ENCODE results near the gene FAF1.

DNA sequence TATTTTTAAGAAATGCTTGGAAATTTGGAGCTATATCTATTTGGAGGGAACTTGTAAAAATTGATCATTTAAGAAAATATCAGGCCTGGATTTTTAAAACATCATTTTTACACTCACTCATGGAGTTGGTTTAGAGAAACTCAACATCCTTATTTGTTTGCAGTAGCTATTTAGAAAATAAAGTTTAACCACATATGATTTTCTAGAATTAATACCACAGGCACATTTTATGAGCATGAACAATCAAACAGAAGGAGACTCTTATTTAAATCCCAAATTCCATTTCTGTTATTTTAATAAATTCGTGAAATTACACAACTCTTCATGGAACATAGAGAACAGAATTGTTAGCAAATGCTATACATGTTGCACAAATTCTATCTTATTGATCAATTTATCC lies 13.2 kb upstream of the FAF1 start:
- TF ChIP-seq NFIC (IDR thresholded peaks at IDR 0.05; ENCODE audit: borderline replicate concordance) (no peak), FOXM1 (IDR thresholded peaks at IDR 0.05; ENCODE audit: low read depth) (no peak), EP300 (IDR thresholded peaks at IDR 0.05; ENCODE audit: borderline replicate concordance in 1 of 2, low read depth in 1 of 2, low read length in 1 of 2) (no peak)
- TF ChIP-seq, protein P1, sequence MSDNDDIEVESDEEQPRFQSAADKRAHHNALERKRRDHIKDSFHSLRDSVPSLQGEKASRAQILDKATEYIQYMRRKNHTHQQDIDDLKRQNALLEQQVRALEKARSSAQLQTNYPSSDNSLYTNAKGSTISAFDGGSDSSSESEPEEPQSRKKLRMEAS (IDR thresholded peaks at IDR 0.05; ENCODE audit: low read depth): no peak
- TF ChIP-seq, protein P2, sequence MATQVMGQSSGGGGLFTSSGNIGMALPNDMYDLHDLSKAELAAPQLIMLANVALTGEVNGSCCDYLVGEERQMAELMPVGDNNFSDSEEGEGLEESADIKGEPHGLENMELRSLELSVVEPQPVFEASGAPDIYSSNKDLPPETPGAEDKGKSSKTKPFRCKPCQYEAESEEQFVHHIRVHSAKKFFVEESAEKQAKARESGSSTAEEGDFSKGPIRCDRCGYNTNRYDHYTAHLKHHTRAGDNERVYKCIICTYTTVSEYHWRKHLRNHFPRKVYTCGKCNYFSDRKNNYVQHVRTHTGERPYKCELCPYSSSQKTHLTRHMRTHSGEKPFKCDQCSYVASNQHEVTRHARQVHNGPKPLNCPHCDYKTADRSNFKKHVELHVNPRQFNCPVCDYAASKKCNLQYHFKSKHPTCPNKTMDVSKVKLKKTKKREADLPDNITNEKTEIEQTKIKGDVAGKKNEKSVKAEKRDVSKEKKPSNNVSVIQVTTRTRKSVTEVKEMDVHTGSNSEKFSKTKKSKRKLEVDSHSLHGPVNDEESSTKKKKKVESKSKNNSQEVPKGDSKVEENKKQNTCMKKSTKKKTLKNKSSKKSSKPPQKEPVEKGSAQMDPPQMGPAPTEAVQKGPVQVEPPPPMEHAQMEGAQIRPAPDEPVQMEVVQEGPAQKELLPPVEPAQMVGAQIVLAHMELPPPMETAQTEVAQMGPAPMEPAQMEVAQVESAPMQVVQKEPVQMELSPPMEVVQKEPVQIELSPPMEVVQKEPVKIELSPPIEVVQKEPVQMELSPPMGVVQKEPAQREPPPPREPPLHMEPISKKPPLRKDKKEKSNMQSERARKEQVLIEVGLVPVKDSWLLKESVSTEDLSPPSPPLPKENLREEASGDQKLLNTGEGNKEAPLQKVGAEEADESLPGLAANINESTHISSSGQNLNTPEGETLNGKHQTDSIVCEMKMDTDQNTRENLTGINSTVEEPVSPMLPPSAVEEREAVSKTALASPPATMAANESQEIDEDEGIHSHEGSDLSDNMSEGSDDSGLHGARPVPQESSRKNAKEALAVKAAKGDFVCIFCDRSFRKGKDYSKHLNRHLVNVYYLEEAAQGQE (IDR thresholded peaks at IDR 0.05; ENCODE audit: low read depth, low read length): no peak
- TF ChIP-seq, protein P3, sequence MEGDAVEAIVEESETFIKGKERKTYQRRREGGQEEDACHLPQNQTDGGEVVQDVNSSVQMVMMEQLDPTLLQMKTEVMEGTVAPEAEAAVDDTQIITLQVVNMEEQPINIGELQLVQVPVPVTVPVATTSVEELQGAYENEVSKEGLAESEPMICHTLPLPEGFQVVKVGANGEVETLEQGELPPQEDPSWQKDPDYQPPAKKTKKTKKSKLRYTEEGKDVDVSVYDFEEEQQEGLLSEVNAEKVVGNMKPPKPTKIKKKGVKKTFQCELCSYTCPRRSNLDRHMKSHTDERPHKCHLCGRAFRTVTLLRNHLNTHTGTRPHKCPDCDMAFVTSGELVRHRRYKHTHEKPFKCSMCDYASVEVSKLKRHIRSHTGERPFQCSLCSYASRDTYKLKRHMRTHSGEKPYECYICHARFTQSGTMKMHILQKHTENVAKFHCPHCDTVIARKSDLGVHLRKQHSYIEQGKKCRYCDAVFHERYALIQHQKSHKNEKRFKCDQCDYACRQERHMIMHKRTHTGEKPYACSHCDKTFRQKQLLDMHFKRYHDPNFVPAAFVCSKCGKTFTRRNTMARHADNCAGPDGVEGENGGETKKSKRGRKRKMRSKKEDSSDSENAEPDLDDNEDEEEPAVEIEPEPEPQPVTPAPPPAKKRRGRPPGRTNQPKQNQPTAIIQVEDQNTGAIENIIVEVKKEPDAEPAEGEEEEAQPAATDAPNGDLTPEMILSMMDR (IDR thresholded peaks at IDR 0.05): no peak
